Activated CD8-positive, alpha-beta memory T cell treated with anti-CD3 and anti-CD28 coated beads for 24 hours (primary cell): ENCODE results near the gene HARS1.
A peak's percentile ranks its signal among the peaks of the same experiment; 100 is the strongest.
"Not testable (repeated sequence)": the region's sequence is repeated elsewhere in the genome, so short reads cannot be mapped to it uniquely, and the experiment has no call there.

Source experiments
- DNase-seq: peaks from one replicate; pipeline ENCODE4 v3.0.0-alpha.2; 2020

HARS1 gene, protein sequence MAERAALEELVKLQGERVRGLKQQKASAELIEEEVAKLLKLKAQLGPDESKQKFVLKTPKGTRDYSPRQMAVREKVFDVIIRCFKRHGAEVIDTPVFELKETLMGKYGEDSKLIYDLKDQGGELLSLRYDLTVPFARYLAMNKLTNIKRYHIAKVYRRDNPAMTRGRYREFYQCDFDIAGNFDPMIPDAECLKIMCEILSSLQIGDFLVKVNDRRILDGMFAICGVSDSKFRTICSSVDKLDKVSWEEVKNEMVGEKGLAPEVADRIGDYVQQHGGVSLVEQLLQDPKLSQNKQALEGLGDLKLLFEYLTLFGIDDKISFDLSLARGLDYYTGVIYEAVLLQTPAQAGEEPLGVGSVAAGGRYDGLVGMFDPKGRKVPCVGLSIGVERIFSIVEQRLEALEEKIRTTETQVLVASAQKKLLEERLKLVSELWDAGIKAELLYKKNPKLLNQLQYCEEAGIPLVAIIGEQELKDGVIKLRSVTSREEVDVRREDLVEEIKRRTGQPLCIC

DNA sequence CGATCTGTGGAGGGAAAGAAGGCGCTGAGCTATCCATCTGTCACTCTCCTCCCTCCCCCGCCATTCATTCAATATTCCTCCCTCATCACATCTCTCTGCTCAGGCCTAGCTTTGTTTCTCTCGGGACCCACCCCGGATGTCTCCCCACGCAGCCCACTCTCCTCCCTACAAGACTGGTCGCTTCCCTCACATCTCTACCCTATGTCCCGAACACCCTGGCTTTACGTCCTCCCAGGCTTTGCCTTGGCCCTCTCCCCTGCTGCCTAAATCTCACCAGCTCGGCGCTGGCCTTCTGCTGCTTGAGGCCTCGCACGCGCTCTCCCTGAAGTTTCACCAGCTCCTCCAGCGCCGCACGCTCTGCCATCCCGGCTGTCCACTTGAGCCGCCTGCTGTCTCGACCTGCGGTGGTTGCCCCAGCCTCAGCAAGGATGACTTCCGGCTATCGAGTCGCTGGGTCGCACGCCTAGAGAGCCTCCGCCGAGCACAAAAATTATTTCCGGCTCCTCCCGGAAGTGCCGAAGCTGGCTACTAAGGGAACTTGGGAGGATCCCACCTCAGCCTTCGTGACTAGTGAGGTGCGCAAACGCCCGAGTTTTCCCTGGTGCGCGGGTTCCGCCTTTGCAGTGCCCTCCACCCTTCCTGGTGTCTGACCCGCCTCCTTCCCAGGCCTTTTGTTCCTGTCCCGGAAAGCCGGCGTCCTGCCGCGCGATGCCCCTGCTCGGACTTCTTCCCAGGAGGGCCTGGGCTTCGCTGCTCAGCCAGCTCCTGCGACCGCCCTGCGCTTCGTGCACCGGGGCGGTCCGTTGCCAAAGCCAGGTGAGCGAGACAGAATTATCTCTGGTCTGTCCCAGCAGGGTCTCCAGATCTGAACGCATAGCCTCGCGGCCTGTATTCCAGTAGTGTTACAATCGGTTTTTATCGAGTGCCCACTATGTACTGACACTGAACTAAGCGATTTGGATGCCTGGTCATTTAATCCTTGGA lies at the start of gene HARS1, which contains the start of gene HARS2:
Gene HARS1 (minus strand): TSS at position 430 of the 984 bp plus-strand sequence. CDS start 66 bp downstream, at position 364.
Gene HARS2 (plus strand): TSS at position 515 of the 984 bp plus-strand sequence. CDS start 194 bp downstream, at position 709.
- peak; percentile 91 for DNase-seq

DNA sequence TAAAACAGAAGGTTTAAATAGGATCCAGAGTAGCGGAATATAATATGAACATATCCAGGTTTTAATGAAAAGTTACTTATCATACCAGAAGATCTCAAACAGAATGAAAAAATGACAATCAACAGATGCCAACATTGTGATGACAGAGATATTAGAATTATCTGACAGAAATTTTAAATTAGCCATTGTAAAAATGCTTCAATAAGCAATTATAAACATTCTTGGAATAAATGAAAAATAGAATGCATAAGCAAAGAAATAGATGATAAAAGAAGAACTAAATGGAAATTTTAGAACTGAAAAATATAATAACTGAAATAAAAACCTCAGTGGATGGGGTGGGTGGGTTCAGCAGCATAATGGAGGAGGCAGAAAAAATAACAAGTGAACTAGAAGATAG lies 46.3 kb upstream of the HARS1 start:
- DNase-seq: no peak

DNA sequence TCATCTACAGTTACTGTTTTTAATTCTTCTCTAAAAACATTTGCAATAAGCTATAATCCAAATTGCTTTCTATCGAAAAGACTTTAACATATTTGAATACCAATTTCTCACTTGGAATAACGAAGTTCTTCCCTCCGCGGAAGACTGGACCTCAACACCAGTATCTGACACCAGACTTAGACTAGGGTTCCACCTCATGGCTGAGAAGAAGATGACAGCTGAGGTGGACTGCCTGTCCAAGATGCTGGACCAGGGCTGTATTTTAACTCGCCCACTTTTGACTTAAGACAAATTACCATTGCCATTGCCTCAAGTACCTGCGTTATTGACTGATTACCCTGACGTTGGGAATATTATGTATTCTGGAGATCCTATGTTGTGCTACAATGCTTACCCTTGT lies 43.2 kb upstream of the HARS1 start:
- DNase-seq: no peak

DNA sequence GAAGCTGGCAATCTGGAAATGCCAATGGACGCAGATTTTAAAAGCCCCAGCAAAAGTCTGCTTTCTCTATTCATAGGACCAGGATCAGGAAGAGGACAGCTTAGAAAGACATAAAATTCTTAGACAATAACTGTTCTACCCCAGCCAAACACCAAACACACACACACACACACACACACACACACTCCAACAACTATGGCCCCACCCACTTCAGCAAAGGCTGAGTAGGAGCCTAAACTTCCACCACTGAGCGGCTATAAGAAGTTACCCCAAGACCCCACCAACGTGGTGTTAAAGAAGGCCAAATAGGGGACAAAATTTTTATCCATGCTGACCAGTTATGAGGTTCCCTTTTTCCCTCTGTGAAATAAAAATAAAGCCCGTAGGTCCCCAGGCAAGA lies 41.9 kb upstream of the HARS1 start:
- no peak for DNase-seq

DNA sequence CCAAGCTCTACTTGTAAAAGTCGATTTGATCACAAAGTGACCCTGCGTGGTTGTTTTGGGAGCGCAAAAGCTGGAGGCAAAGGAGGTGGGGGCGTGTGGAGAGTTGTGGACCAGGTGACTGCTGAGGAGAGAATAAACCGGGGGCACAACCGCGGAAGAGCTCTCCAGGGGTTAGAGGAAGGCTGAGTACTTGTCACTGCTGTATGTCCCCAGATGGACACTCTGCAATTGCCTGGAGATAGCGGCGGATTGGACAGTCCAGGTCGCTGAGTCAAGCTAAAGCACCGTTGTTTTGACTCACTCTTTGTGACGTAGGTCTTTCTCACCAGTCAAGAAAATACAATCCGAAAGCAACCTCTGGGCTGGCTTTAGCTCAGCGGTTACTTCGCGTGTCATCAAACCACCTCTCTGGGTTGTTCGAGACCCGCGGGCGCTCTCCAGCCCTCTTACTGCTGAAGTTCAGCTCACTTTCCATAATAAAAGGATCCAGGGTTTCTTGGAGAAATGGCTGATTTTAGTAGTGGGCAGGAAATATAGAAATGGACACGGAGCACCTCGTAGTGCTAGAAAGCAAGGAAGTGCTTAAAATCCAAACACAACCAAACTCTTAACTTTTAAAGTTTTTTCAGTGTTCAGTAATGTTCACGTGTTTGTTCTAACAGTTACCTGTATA lies 34.8 kb upstream of the HARS1 start:
- DNase-seq: peak; percentile 92

DNA sequence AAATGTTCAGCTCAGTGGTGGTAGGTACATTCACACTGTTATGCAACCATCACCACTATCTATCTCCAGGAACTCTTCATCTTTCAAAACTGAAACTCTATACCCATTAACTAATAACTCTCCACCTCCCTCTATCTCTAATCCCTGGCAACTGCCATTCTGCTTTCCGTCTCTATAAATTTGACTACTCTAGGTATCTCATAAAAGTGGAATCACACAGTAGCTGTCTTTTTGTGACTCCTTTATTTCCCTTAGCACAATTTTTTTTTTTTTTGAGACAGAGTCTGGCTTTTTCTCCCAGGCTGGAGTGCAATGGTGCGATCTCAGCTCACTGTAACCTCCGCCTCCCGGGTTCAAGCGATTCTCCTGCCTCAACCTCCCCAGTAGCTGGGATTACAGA lies 30.2 kb upstream of the HARS1 start:
- DNase-seq: not testable (repeated sequence)

DNA sequence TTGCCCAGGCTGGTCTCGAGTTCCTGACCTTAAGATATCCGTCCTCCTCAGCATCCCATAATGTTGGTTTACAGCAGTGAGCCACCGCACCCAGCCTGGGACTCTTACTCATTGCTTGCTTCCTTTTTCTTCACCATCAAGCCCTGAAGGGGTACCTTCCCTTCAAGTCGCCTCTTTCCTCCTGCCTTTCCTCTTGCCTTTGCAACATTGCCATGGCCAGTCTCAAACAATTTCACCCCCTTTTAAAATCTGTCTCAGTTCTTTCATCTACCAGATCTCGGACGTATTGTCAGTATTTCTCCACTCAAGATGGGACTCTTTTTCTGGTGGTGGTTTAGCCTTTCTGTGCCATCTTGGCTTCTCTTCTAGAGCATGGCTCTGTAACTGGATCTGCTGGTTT lies 29.6 kb upstream of the HARS1 start:
- not testable (repeated sequence) for DNase-seq

DNA sequence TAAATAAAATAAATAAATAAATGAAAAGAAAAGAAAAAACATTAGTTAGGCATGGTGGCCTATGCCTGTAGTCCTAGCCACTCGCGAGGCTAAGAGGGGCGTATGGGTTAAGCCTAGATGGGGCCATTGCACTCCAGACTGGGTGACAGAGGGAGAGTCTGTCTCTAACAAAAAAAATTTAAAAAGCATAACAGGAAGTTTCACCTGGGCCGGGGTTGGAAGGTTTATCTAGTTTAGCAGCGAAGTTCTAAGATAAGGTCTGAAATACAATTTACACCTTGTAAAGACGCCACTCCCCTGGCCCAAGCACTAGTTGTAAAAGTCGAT lies 27.1 kb upstream of the HARS1 start:
- DNase-seq: no peak

DNA sequence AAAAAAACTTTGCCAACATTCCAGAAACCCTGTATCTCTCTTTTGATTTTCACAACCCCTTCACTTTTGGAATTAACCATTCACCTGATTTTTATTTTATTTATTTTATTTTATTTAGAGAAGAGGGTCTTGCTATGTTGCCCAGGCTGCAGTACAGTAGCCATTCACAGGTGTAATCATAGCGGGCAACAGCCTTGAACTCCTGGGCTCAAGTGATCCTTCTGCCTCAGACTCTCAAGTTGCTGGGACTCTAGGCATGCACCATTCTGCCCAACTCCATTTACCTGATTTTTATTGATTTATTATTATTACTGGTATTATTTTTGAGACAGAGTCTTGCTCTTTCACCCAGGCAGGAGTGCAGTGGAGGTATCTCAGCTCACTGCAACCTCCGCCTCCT lies 25.1 kb upstream of the HARS1 start:
- DNase-seq: not testable (repeated sequence)

DNA sequence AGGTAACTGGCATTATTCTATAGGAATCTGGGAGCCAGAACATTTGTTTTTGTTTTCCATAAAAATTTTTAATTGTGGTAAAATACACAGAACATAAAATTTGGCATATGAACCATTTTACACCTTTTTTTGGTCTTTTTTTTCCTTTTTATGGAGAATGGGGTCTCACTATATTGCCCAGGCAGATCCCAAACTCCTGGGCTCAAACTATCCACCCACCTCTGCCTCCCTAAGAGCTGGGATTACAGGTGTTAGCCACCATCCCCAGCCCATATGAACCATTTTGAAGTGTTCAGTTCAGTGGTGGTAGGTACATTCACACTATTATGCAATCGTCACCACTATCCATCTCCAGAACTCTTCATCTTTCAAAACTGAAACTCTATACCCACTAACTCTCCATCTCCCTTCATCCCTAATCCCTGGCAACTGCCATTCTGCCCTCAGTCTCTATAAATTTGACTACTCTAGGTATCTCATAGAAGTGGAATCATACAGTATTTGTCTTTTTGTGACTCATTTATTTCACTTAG lies 22.5 kb upstream of the HARS1 start:
- DNase-seq: no peak

DNA sequence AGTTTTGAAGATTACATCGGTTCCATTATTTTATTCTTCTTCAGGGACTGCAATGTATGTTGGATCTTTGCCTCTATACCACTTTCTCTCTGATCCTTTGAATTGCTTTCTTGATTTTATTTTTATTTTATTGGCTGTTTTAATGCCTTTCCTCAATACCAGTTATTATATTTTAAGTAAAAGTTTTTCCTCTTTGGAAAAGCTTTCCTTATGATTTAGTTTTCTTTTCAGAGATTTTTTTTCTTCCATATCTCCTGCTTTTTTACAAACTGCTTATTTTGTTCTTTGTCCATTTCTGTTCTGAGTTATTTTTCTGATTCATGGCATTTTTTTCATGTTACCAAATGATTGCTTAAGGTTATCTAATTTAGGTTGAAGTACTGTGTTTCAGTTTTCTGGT lies 20.6 kb upstream of the HARS1 start:
- no peak for DNase-seq

DNA sequence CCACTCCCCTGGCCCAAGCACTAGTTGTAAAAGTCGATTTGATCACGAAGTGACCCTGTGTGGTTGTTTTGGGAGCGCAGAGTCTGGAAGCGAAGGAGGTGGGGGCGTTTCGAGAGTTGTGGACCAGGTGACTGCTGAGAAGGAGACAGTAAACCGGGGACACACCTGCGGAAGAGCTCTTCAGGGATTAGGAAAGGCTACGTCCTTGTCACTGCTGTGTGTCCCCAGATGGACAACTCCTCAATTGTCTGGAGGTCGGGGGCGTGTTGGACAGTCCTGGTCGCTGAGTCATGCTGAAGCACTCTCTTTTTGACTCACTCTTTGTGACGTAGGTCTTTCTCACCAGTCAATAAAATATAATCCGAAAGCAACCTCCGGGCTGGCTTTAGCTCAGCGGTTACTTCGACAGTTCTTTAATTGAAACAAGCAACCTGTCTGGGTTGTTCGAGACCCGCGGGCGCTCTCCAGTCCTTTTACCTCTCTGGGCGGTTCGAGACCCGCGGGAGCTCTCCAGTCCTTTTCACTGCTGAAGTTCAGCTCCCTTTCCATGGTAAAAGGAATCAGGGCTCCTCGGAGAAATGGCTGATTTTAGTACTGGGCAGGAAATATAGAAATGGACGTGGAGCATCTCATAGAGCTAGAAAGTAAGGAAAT lies 19.9 kb upstream of the HARS1 start:
- peak; percentile 95 for DNase-seq

DNA sequence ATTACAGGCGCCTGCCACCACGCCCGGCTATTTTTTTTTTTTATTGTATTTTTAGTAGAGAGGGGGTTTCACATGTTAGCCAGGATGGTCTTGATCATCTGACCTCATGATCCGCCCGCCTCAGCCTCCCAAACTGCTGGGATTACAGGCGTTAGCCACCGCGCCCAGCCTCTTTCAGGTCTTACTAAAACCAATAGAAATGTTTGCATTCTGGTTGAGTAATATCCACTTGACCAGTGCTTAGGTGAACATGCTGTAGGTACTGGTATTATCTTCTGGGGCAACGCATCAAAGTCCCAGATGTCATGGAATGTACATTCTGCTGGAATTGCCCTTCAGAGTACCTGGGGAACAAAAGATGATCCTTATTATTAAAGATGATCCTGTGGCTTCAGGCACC lies 17.6 kb upstream of the HARS1 start:
- not testable (repeated sequence) for DNase-seq

DNA sequence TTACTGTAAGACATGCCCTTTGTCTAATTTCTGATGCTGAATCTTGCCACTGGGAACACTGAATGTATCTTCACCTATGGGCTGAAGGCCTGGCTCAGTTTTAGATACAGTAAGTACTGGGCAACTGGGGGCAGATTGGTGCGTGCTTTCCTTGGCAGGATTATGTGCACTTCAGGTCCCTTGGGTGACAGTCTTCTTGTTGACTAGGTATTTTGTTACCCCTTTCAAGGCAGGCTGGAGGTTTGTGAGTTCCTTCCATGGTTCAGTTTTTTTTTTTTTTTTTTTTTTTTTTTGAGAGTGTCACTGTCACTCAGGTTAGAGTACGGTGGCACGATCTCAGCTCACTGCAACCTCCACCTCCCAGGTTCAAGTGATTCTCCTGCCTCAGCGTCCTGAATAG lies 16.6 kb upstream of the HARS1 start:
- no peak for DNase-seq

DNA sequence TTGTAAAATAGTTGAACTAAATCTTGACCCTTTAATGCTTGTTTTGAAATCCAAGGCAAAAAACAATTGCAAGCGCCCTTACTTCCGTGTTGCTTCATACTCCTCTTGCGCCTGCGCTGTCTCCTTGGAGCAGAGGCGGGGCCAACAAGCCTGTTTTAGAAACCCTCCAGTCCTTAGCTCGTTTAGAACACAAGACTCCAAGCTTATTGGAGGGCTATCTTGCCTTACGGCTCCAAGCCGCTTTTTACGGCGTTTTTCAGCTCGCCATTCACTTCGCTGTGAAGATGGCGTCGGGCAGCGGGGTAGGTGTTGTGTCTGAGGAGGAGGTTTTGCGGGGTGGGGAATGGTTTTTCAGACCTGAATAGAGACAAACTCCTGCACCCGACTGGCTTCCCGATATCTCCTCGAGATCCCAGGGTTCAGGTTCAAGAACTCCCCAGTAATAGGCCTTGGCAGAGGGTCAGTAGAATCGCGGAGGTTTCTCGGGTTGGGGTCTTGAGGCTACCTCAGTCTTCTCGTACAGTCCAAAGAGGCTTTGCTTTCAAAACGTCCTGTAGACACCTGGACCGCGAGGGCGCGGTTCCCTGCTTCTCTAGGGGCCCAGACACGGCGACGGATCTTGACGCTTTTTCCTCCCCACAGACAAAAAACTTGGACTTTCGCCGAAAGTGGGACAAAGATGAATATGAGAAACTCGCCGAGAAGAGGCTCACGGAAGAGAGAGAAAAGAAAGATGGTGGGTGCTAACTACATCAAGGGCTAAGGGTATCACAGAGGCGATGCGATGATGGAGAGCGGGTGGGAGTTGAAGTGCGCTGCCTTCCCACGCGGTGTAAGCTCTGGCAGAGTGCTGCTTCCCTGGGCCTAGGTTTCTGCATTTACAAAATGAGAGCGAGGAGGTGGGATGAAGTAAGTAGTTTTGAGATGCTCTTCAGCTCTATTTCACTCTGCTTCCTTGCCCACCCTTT lies 9.3 kb upstream of the HARS1 start, which contains the start of gene ZMAT2:
Gene ZMAT2 (plus strand): TSS at position 271 of the 968 bp plus-strand sequence. CDS start 14 bp downstream, at position 285.
- peak; percentile 89 for DNase-seq

DNA sequence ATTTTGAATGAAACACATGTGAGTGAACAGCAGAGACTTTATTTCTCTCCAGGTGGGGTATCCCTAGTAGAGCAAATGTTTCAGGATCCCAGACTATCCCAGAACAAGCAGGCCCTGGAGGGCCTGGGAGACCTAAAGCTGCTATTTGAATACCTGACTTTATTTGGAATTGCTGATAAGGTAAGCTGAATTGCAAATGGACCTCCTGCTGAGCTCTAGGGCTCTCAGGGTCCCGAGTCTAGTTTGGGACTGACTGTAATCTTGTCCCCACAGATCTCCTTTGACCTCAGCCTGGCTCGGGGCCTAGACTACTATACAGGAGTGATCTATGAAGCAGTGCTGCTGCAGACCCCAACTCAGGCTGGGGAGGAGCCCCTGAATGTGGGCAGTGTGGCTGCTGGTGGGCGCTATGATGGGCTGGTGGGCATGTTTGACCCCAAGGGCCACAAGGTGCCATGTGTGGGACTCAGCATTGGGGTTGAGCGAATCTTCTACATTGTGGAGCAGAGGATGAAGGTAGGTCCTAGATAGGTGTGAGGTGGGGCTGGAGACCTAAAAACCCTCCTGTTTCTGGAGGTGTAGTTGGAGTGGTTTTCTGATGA lies 5.8 kb upstream of the HARS1 start:
- DNase-seq: no peak

DNA sequence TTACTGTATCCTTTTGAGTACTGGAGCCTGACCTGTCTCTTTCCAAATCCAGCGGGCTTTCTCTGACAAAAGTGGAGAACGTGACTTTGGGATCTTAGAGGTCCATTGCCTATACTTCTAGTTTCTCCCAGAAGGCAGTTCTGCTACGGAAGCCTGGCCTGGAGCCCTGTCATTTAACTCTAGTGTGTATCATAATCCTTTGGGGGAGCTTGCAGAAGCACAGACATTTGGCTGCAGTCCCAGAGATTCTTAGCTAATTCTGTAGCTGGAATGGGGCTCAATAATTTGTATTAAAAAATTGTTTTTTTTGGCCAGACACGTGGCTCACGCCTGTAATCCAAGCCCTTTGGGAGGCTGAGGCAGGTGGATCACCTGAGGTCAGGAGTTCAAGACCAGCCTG lies 3.1 kb upstream of the HARS1 start:
- no peak for DNase-seq

DNA sequence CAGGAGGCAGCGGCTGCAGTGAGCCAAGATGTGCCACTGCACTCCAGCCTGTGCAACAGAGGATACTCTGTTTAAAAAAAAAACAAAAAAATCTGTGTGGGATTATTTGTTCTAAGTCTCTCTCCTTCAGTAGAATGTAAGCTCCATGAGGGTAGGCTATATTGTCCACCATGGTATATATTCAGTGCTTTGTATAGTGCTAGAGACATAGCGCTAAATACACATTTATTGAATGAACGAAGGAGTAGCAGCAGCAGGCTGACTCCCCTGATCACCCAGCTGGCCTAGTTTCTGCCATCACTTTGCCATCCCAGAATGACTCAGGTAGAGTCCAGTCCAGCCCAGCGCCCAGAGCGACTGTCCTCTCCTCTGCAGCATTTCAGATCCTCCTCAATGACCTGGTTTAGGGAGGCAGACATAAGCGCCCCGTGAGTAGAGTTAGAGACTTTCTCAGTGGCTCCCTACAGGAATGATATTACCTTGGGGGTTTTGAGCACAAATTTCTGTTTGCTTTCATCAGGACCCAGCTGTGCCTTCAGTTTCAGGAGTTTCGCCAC lies 716 bp downstream of the HARS1 start:
- no peak for DNase-seq

DNA sequence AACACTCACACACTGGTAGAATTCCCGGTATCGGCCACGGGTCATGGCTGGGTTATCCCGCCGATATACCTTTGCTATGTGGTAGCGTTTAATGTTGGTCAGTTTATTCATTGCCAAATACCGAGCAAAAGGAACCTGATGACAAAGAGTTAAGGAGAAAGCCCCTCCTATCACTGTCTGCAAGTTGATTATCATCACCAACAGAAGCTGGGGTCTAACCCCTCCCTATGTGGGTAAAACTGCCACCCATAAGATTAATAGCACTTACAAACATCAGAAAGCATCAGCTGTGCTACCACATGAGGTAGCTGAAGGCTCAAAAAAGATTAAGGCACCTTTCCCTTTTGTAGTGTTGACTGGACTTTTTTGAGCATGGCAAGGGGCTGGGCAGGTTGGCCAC lies 12.2 kb downstream of the HARS1 start:
- DNase-seq: no peak

DNA sequence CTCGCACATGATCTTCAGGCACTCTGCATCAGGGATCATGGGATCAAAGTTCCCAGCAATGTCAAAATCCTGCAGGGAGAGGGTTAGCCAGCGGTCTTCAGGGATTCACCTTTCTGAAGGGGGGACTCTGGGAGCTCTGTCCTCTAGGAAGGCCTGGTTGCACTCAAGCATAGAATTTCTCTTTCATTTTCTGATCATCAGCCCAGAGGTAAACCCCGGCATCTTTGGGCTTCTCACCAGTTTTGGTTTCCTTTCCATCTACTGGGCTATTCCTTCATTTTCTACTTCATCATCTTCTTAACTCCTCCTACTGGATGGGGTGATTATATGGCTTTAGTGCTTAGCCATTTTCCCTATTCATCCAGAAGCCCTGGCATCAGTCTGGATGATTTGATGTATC lies 13.2 kb downstream of the HARS1 start:
- no peak for DNase-seq
